ENCODE results near the gene CCM2.
"Not testable (repeated sequence)": the region's sequence is repeated elsewhere in the genome, so short reads cannot be mapped to it uniquely, and the experiment has no call there.

Gene CCM2

GRCh38 chr7:44992004-44992795 is 7.8 kb upstream of the CCM2 start:
- not testable (repeated sequence) for H3K36me3 ChIP-seq (ENCODE audit: control insufficient read depth, insufficient read depth, low read length); H3K27ac ChIP-seq (ENCODE audit: low read depth, low read length); H3K4me1 ChIP-seq (ENCODE audit: control insufficient read depth, insufficient read depth, low read length); H3K27me3 ChIP-seq (ENCODE audit: control insufficient read depth, insufficient read depth, low read length); H3K4me3 ChIP-seq (ENCODE audit: low read depth, low read length); H3K9ac ChIP-seq (ENCODE audit: low read length); H3K9me3 ChIP-seq (ENCODE audit: control insufficient read depth, insufficient read depth, low read depth, low read length)

- no peaks in the 10 kb centered on the region for H3K27me3 ChIP-seq (ENCODE audit: control insufficient read depth, insufficient read depth, low read length)
- 0 out of 2 replicates have a peak, but pooled peaks cover 2% of the 10 kb centered on the region for H3K36me3 ChIP-seq (ENCODE audit: control insufficient read depth, insufficient read depth, low read length)
- no peak overlapping the region for H3K4me3 ChIP-seq (ENCODE audit: low read depth, low read length)
- no peak overlapping the region for H3K27ac ChIP-seq (ENCODE audit: low read depth, low read length)
- H3K4me1 ChIP-seq (ENCODE audit: control insufficient read depth, insufficient read depth, low read length) = 0 out of 2 replicates have a peak, but pooled peaks cover 3% of the 10 kb centered on the region
- no peaks in the 10 kb centered on the region for H3K9me3 ChIP-seq (ENCODE audit: control insufficient read depth, insufficient read depth, low read depth, low read length)
- no peak overlapping the region for H3K9ac ChIP-seq (ENCODE audit: low read length)
Observed at GRCh38 chr7:44994877-44995554, 5.0 kb upstream of the CCM2 start.

DNA sequence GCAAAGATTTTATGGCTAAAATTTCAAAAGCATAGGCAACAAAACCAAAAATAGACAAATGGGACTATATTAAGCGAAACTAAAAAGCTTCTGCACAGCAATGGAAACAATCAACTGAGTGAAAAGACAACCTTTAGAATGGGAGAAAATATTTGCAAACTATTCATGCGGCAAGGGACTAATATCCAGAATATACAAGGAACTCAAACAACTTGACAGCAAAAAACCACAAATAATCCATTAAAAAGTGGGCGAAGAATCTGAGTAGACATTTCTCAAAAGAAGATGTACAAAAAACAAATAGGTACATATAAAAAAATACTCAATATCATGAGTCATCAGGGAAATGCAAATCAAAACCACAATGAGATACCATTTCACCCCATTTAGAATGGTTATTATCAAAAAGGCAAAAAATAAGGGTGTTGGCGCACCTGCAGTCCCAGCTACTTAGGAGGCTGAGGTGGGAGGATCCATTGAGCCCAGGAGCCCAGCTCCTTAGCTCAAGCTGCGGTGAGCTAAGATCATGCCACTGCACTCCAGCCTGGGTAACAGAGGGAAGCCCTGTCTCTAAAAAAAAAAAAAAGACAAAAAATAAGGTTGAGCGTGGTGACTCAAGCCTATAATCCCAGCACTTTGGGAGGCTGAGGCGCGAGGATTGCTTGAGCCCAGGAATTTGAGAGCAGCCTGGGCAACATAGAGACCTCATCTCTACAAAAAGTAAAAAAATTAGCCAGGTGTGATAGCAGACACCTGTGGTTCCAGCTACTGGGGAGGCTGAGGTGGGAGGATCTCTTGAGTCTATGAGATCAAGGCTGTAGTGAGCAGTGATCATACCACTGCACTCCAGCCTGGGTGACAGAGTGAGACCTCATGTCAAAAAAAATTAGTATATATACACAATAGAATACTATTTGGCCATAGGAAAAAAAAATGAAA is 4.2 kb upstream of the CCM2 start:
- Histone ChIP-seq H3K4me3 (ENCODE audit: low read depth, low read length) (no peak overlapping the region), H3K9ac (ENCODE audit: low read length) (no peak overlapping the region), H3K9me3 (ENCODE audit: control insufficient read depth, insufficient read depth, low read depth, low read length) (no peaks in the 10 kb centered on the region), H3K4me1 (ENCODE audit: control insufficient read depth, insufficient read depth, low read length) (no peaks in the 10 kb centered on the region), H3K27me3 (ENCODE audit: control insufficient read depth, insufficient read depth, low read length) (no peaks in the 10 kb centered on the region), H3K36me3 (ENCODE audit: control insufficient read depth, insufficient read depth, low read length) (0 out of 2 replicates have a peak, but pooled peaks cover 2% of the 10 kb centered on the region), H3K27ac (ENCODE audit: low read depth, low read length) (no peak overlapping the region)

GRCh38 chr7:44998153-44998871 is 1.7 kb upstream of the CCM2 start:
- Histone ChIP-seq H3K27me3 (ENCODE audit: control insufficient read depth, insufficient read depth, low read length) (no peaks in the 10 kb centered on the region), H3K4me1 (ENCODE audit: control insufficient read depth, insufficient read depth, low read length) (peaks cover 8% of the 10 kb centered on the region; the same call in 1 of the 2 replicates), H3K27ac (ENCODE audit: low read depth, low read length) (no peak overlapping the region), H3K4me3 (ENCODE audit: low read depth, low read length) (peak overlapping the region; percentile 33; the same call in 1 of the 2 replicates), H3K9me3 (ENCODE audit: control insufficient read depth, insufficient read depth, low read depth, low read length) (no peaks in the 10 kb centered on the region), H3K9ac (ENCODE audit: low read length) (no peak overlapping the region), H3K36me3 (ENCODE audit: control insufficient read depth, insufficient read depth, low read length) (0 out of 2 replicates have a peak, but pooled peaks cover 1% of the 10 kb centered on the region)

GRCh38 chr7:44999245-45000092 is 532 bp upstream of the CCM2 start:
- Histone ChIP-seq H3K4me3 (ENCODE audit: low read depth, low read length) (peak overlapping the region; percentile 88), H3K4me1 (ENCODE audit: control insufficient read depth, insufficient read depth, low read length) (peaks cover 8% of the 10 kb centered on the region; the same call in 1 of the 2 replicates), H3K36me3 (ENCODE audit: control insufficient read depth, insufficient read depth, low read length) (no peaks in the 10 kb centered on the region), H3K9me3 (ENCODE audit: control insufficient read depth, insufficient read depth, low read depth, low read length) (no peaks in the 10 kb centered on the region), H3K27ac (ENCODE audit: low read depth, low read length) (peak overlapping the region; percentile 86; the same call in 1 of the 2 replicates), H3K9ac (ENCODE audit: low read length) (peak overlapping the region; percentile 90), H3K27me3 (ENCODE audit: control insufficient read depth, insufficient read depth, low read length) (no peaks in the 10 kb centered on the region)

DNA sequence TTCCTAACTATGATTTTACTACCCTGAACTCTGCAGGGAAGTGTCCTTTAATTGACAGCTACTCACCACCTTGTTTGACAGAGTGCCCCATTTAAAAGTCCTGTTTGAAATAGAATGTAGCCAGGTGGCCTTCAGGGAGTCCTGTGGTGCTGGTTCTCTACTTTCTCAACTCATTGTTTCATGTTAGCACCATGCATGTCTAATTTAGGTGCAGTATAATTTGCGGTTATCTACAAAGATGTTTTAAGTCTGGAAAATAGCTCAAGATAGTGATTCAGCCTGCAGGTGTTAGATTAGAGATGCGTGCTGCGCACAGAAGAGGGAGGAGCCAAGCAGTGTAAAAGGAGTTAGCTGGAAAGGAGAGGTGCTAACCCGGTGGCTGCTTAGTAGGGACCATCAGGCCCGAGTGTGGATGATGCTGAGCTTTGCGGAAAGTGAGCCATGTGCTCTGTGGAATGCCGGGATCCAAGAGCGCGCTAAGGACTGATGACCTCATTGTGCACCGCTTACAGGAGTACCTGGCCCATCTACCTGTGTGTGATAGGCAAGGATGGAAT is 1.2 kb downstream of the CCM2 start:
- no peaks in the 10 kb centered on the region for H3K27me3 ChIP-seq (ENCODE audit: control insufficient read depth, insufficient read depth, low read length)
- no peak overlapping the region for H3K27ac ChIP-seq (ENCODE audit: low read depth, low read length)
- H3K4me3 ChIP-seq (ENCODE audit: low read depth, low read length) = peak overlapping the region; percentile 92
- H3K9me3 ChIP-seq (ENCODE audit: control insufficient read depth, insufficient read depth, low read depth, low read length) = no peaks in the 10 kb centered on the region
- H3K4me1 ChIP-seq (ENCODE audit: control insufficient read depth, insufficient read depth, low read length) = peaks cover 8% of the 10 kb centered on the region; the same call in 1 of the 2 replicates
- H3K36me3 ChIP-seq (ENCODE audit: control insufficient read depth, insufficient read depth, low read length) = no peaks in the 10 kb centered on the region
- no peak overlapping the region for H3K9ac ChIP-seq (ENCODE audit: low read length)

- Histone ChIP-seq H3K36me3 (ENCODE audit: control insufficient read depth, insufficient read depth, low read length) (no peaks in the 10 kb centered on the region), H3K4me3 (ENCODE audit: low read depth, low read length) (no peak overlapping the region), H3K9me3 (ENCODE audit: control insufficient read depth, insufficient read depth, low read depth, low read length) (no peaks in the 10 kb centered on the region), H3K27ac (ENCODE audit: low read depth, low read length) (no peak overlapping the region), H3K27me3 (ENCODE audit: control insufficient read depth, insufficient read depth, low read length) (no peaks in the 10 kb centered on the region), H3K4me1 (ENCODE audit: control insufficient read depth, insufficient read depth, low read length) (peaks cover 8% of the 10 kb centered on the region; the same call in 1 of the 2 replicates), H3K9ac (ENCODE audit: low read length) (no peak overlapping the region)
Observed at GRCh38 chr7:45001826-45002225, 1.8 kb downstream of the CCM2 start.

GRCh38 chr7:45003789-45004188 is 3.8 kb downstream of the CCM2 start:
- Histone ChIP-seq H3K36me3 (ENCODE audit: control insufficient read depth, insufficient read depth, low read length) (no peaks in the 10 kb centered on the region), H3K4me3 (ENCODE audit: low read depth, low read length) (no peak overlapping the region)

DNA sequence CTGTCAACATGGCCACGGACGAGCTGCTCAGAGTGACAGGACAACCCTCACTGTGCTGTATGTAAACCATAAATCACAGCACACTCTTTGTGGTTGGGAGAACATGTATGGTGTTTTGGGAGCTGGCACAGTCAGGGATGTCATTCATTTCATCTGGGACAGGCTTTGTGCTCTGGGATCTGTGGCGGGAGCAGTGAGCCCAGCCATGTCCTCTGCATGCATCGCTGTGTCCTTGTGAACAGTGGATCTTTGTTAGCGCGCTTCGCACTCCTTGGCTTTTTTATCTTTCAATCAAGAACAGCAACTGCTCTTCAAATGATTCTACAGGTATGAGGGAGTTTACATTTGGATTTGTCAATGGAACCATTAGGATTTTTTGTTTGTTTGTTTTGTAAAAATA is 7.1 kb downstream of the CCM2 start:
- Histone ChIP-seq H3K27me3 (ENCODE audit: control insufficient read depth, insufficient read depth, low read length) (no peaks in the 10 kb centered on the region), H3K9ac (ENCODE audit: low read length) (no peak overlapping the region), H3K4me1 (ENCODE audit: control insufficient read depth, insufficient read depth, low read length) (no peaks in the 10 kb centered on the region), H3K4me3 (ENCODE audit: low read depth, low read length) (no peak overlapping the region), H3K27ac (ENCODE audit: low read depth, low read length) (no peak overlapping the region), H3K9me3 (ENCODE audit: control insufficient read depth, insufficient read depth, low read depth, low read length) (no peaks in the 10 kb centered on the region), H3K36me3 (ENCODE audit: control insufficient read depth, insufficient read depth, low read length) (no peaks in the 10 kb centered on the region)

More at GRCh38 chr7:45003789-45004188, 3.8 kb downstream of the CCM2 start:
- no peak overlapping the region for H3K27ac ChIP-seq (ENCODE audit: low read depth, low read length)
- no peak overlapping the region for H3K9ac ChIP-seq (ENCODE audit: low read length)
- peaks cover 8% of the 10 kb centered on the region; the same call in 1 of the 2 replicates for H3K4me1 ChIP-seq (ENCODE audit: control insufficient read depth, insufficient read depth, low read length)
- no peaks in the 10 kb centered on the region for H3K9me3 ChIP-seq (ENCODE audit: control insufficient read depth, insufficient read depth, low read depth, low read length)
- H3K27me3 ChIP-seq (ENCODE audit: control insufficient read depth, insufficient read depth, low read length) = no peaks in the 10 kb centered on the region
